Endothelial cell (in vitro differentiated cells): Measurements from ENCODE around the gene GALK2. TPM values are rescaled to one million over a fixed set of nuclear protein-coding genes. Genes with fewer than 3 reads are reported as not detected.

Experiments
- DNase-seq: peaks from one replicate; pipeline ENCODE4 v3.0.0; 2021; ENCODE audit warnings: low spot score
- H3K27ac Mint-ChIP-seq: one replicate; pipeline ENCODE4 v1.8.0; 2021; ENCODE audit warnings: mixed read lengths, inconsistent platforms; ENCODE audit not compliant: unreplicated experiment
- H3K27me3 Mint-ChIP-seq: one replicate; pipeline ENCODE4 v1.8.0; 2021; ENCODE audit warnings: mild to moderate bottlenecking, moderate library complexity, mixed read lengths, inconsistent platforms; ENCODE audit not compliant: unreplicated experiment
- H3K36me3 Mint-ChIP-seq: one replicate; pipeline ENCODE4 v1.8.0; 2021; ENCODE audit warnings: mild to moderate bottlenecking, low read depth, mixed read lengths, inconsistent platforms; ENCODE audit not compliant: unreplicated experiment
- H3K4me1 Mint-ChIP-seq: one replicate; pipeline ENCODE4 v1.8.0; 2021; ENCODE audit warnings: mild to moderate bottlenecking, mixed read lengths, inconsistent platforms; ENCODE audit not compliant: unreplicated experiment
- H3K4me3 Mint-ChIP-seq: one replicate; pipeline ENCODE4 v1.8.0; 2021; ENCODE audit warnings: mild to moderate bottlenecking, mixed read lengths, inconsistent platforms; ENCODE audit not compliant: unreplicated experiment
- H3K9me3 Mint-ChIP-seq: one replicate; pipeline ENCODE4 v1.8.0; 2021; ENCODE audit warnings: mixed read lengths, inconsistent platforms; ENCODE audit not compliant: unreplicated experiment
- CTCF ChIP-seq: fragments of 200-600 bp; sonication (generic); IDR thresholded peaks from one replicate; pipeline ENCODE4 v1.5.0; 2021; ENCODE audit warnings: antibody characterized with exemption; ENCODE audit not compliant: unreplicated experiment
- total RNA-seq: library from RNA; stranded (reverse); fragmentation: NEBNext Ultra II Directional; extraction: Animal tissue kit (Norgen Biotek cat#: 25700); gene quantifications from one replicate; pipeline ENCODE4 v1.2.1, GENCODE V29; 2021; ENCODE audit not compliant: unreplicated experiment

The GALK2 gene
- total RNA-seq, 1 donor from 2014 or later = 25.7 TPM

GRCh38 chr15:49185473-49185872, 15.4 kb downstream of the GALK2 start:
- peaks cover 6% of the 10 kb centered on the region for H3K4me1 Mint-ChIP-seq
- DNase-seq = no peak
- no peak overlapping the region for H3K4me3 Mint-ChIP-seq
- TF ChIP-seq CTCF = no peak
- H3K36me3 Mint-ChIP-seq = peaks cover 12% of the 10 kb centered on the region
- no peaks in the 10 kb centered on the region for H3K9me3 Mint-ChIP-seq
- no peak overlapping the region for H3K27ac Mint-ChIP-seq
- H3K27me3 Mint-ChIP-seq = peaks cover 2% of the 10 kb centered on the region

- peaks cover 2% of the 10 kb centered on the region for H3K27me3 Mint-ChIP-seq
- H3K4me3 Mint-ChIP-seq = no peak overlapping the region
- H3K9me3 Mint-ChIP-seq = no peaks in the 10 kb centered on the region
- no peak for TF ChIP-seq CTCF
- no peaks in the 10 kb centered on the region for H3K4me1 Mint-ChIP-seq
- peaks cover 12% of the 10 kb centered on the region for H3K36me3 Mint-ChIP-seq
- H3K27ac Mint-ChIP-seq = no peak overlapping the region
- DNase-seq = no peak
Measured at GRCh38 chr15:49187549-49188245, 17.6 kb downstream of the GALK2 start.

GRCh38 chr15:49188933-49189332, 18.9 kb downstream of the GALK2 start:
- peaks cover 2% of the 10 kb centered on the region for H3K27me3 Mint-ChIP-seq
- no peak overlapping the region for H3K27ac Mint-ChIP-seq
- no peaks in the 10 kb centered on the region for H3K9me3 Mint-ChIP-seq
- no peak for DNase-seq
- no peaks in the 10 kb centered on the region for H3K4me1 Mint-ChIP-seq
- H3K36me3 Mint-ChIP-seq = peaks cover 12% of the 10 kb centered on the region
- H3K4me3 Mint-ChIP-seq = no peak overlapping the region
- TF ChIP-seq CTCF = no peak

- no peaks in the 10 kb centered on the region for H3K4me1 Mint-ChIP-seq
- no peak for TF ChIP-seq CTCF
- H3K4me3 Mint-ChIP-seq = no peak overlapping the region
- DNase-seq = no peak
- peaks cover 2% of the 10 kb centered on the region for H3K27me3 Mint-ChIP-seq
- H3K9me3 Mint-ChIP-seq = no peaks in the 10 kb centered on the region
- H3K27ac Mint-ChIP-seq = no peak overlapping the region
- peaks cover 12% of the 10 kb centered on the region for H3K36me3 Mint-ChIP-seq
Measured at GRCh38 chr15:49189631-49190030, 19.6 kb downstream of the GALK2 start.

- DNase-seq = no peak
- Mint-ChIP-seq H3K27ac (no peak overlapping the region), H3K27me3 (peaks cover 2% of the 10 kb centered on the region), H3K4me3 (no peak overlapping the region), H3K9me3 (no peaks in the 10 kb centered on the region), H3K36me3 (peaks cover 12% of the 10 kb centered on the region), H3K4me1 (no peaks in the 10 kb centered on the region)
- TF ChIP-seq CTCF = no peak
Measured at GRCh38 chr15:49190586-49190985, 20.5 kb downstream of the GALK2 start.
